HG03469 (cell line): ENCODE results near the gene GSTM4.
"Not testable (repeated sequence)": the region's sequence is repeated elsewhere in the genome, so short reads cannot be mapped to it uniquely, and the experiment has no call there.

Source experiments
- ATAC-seq: cut with Tn5 transposase; IDR thresholded peaks from one replicate; pipeline ENCODE4 v1.9.1; 2021; ENCODE audit warnings: mild to moderate bottlenecking, moderate library complexity, moderate number of reproducible peaks; ENCODE audit not compliant: unreplicated experiment

The GSTM4 gene

GRCh38 chr1:109660691-109661026, 4.8 kb downstream of the GSTM4 start:
- not testable (repeated sequence) for ATAC-seq

- no peak for ATAC-seq
Measured at GRCh38 chr1:109661391-109661790, 5.5 kb downstream of the GSTM4 start.

GRCh38 chr1:109664671-109665070, 8.8 kb downstream of the GSTM4 start:
- no peak for ATAC-seq

GRCh38 chr1:109667452-109668122, 11.7 kb downstream of the GSTM4 start, which contains the start of gene GSTM2:
TSS of gene GSTM2 (plus strand) at chr1:109668057. CDS start at chr1:109668116, 59 bp downstream.
- no peak for ATAC-seq

- no peak for ATAC-seq
Measured at GRCh38 chr1:109668123-109668775, 12.3 kb downstream of the GSTM4 start.

GRCh38 chr1:109669246-109669948, 13.5 kb downstream of the GSTM4 start:
- no peak for ATAC-seq

GRCh38 chr1:109669949-109670302, 14.0 kb downstream of the GSTM4 start:
- ATAC-seq, result not testable (repeated sequence)

GRCh38 chr1:109671067-109671466, 15.2 kb downstream of the GSTM4 start:
- ATAC-seq, result no peak

- ATAC-seq, result not testable (repeated sequence)
Measured at GRCh38 chr1:109673861-109674260, 18.0 kb downstream of the GSTM4 start.

- ATAC-seq, result not testable (repeated sequence)
Measured at GRCh38 chr1:109676683-109677381, 20.9 kb downstream of the GSTM4 start.

GRCh38 chr1:109677459-109677858, 21.6 kb downstream of the GSTM4 start:
- ATAC-seq, result no peak

GRCh38 chr1:109678637-109679036, 22.7 kb downstream of the GSTM4 start:
- not testable (repeated sequence) for ATAC-seq

- ATAC-seq, result not testable (repeated sequence)
Measured at GRCh38 chr1:109684777-109685176, 28.9 kb downstream of the GSTM4 start.

GRCh38 chr1:109685399-109685798, 29.5 kb downstream of the GSTM4 start:
- not testable (repeated sequence) for ATAC-seq

- ATAC-seq, result not testable (repeated sequence)
Measured at GRCh38 chr1:109685890-109686289, 30.0 kb downstream of the GSTM4 start.

GRCh38 chr1:109687109-109687508, 31.2 kb downstream of the GSTM4 start:
- not testable (repeated sequence) for ATAC-seq

- ATAC-seq, result peak; percentile 91
Measured at GRCh38 chr1:109687641-109688499, 32.0 kb downstream of the GSTM4 start, which contains the start of gene GSTM1. TSS of gene GSTM1 (plus strand) at chr1:109687817. CDS start at chr1:109687874, 57 bp downstream.

- ATAC-seq, result no peak
Measured at GRCh38 chr1:109689844-109690405, 34.0 kb downstream of the GSTM4 start.

GRCh38 chr1:109691759-109692158, 35.9 kb downstream of the GSTM4 start:
- no peak for ATAC-seq

GRCh38 chr1:109694400-109694799, 38.5 kb downstream of the GSTM4 start:
- ATAC-seq, result not testable (repeated sequence)
